GM12878 (cell line): ENCODE data around the gene CLECL1. TPM values are rescaled to one million over a fixed set of nuclear protein-coding genes. Genes with fewer than 3 reads are reported as not detected.

Experiments
- ATAC-seq: fragments of 200-7000 bp; cut with Tn5 transposase; 3 replicates; pipeline ENCODE4 v1.9.1; 2020; ENCODE audit warnings: mild to moderate bottlenecking, moderate library complexity
- BruUV-seq: library from RNA; stranded (reverse); fragments of 400-500 nt; replicated peaks from 2 replicates; lab custom pipeline; 2021; lab: Mats Ljungman, UMichigan
- CTCF ChIA-PET: fragments of 300-600 bp; sonication (Branson Sonifier 250); formaldehyde crosslinking; extraction: SDS; loops from one replicate; lab custom pipeline; 2021; ENCODE audit warnings: inconsistent platforms; lab: Yijun Ruan, JAX
- POLR2A ChIA-PET: fragments of 350-600 bp; formaldehyde crosslinking; extraction: SDS; loops from one replicate; lab custom pipeline; 2021; ENCODE audit warnings: inconsistent platforms; lab: Charles Lee
- RAD21 ChIA-PET: fragments of 300-600 bp; sonication (Branson Sonifier 250); formaldehyde crosslinking; loops from one replicate; lab custom pipeline; 2023; ENCODE audit warnings: antibody characterized with exemption; ENCODE audit not compliant: unreplicated experiment; lab: Charles Lee
- SMC1A ChIA-PET: fragments of 300-600 bp; sonication (Branson Sonifier 250); formaldehyde crosslinking; loops from one replicate; lab custom pipeline; 2023; ENCODE audit not compliant: unreplicated experiment, uncharacterized antibody; lab: Charles Lee
- DNase-seq: peaks from one replicate; pipeline ENCODE4 v3.0.0-alpha.2; 2011; ENCODE audit warnings: low read depth, low spot score
- FAIRE-seq: peaks from 3 replicates; lab custom pipeline; 2011; peaks lifted over from hg19 to GRCh38; lab: Jason Lieb, UNC
- H2AFZ ChIP-seq: 2 replicates; pipeline ENCODE4 v1.6.0; 2011; ENCODE audit warnings: low read depth, low read length, control low read depth; ENCODE audit not compliant: control insufficient read depth
- H3K27ac ChIP-seq: 2 replicates; pipeline ENCODE4 v1.5.1; 2011; ENCODE audit warnings: control low read depth; ENCODE audit not compliant: control insufficient read depth, insufficient read depth
- H3K27me3 ChIP-seq, 2 experiments: replicated peaks in 1 of 2; 2 replicates each; pipeline versions ENCODE4 v1.6.0 to v1.6.1; 2011; ENCODE audit warnings: low read length in 1 of 2; ENCODE audit not compliant: control insufficient read depth in 2 of 2, insufficient read depth in 2 of 2
- H3K36me3 ChIP-seq, 2 experiments: 2 replicates each; pipeline ENCODE4 v1.5.1; 2011; ENCODE audit warnings: low read length in 1 of 2; ENCODE audit not compliant: control insufficient read depth in 2 of 2, insufficient read depth in 2 of 2
- H3K4me1 ChIP-seq: 2 replicates; pipeline ENCODE4 v1.6.1; 2011; ENCODE audit warnings: mild to moderate bottlenecking, low read length, moderate library complexity, mixed read lengths; ENCODE audit not compliant: control insufficient read depth, insufficient read depth
- H3K4me2 ChIP-seq: 2 replicates; pipeline ENCODE4 v1.6.0; 2011; ENCODE audit warnings: control low read depth; ENCODE audit not compliant: control insufficient read depth, insufficient read depth
- H3K4me3 ChIP-seq: fragments of 200-600 bp; sonication (generic); 2 replicates; pipeline ENCODE4 v1.5.1; 2016
- H3K79me2 ChIP-seq: 2 replicates; pipeline ENCODE4 v1.6.0; 2011; ENCODE audit warnings: low read length; ENCODE audit not compliant: control insufficient read depth, insufficient read depth
- H3K9ac ChIP-seq: 2 replicates; pipeline ENCODE4 v1.8.0; 2011; ENCODE audit warnings: low read length, control low read depth, mixed read lengths; ENCODE audit not compliant: control insufficient read depth, insufficient read depth
- H3K9me3 ChIP-seq: replicated peaks from 3 replicates; pipeline ENCODE4 v1.5.1; 2011; ENCODE audit warnings: mild to moderate bottlenecking, low read length; ENCODE audit not compliant: control insufficient read depth, insufficient read depth
- H4K20me1 ChIP-seq: 2 replicates; pipeline ENCODE4 v1.6.0; 2011; ENCODE audit not compliant: control insufficient read depth, insufficient read depth
- BACH1 ChIP-seq: fragments of 450-650 bp; IDR thresholded peaks from 2 replicates; pipeline ENCODE4 v1.6.1; 2017; ENCODE audit warnings: mild to moderate bottlenecking, borderline replicate concordance
- CREB1 ChIP-seq: IDR thresholded peaks from 2 replicates; pipeline ENCODE4 v1.6.1; 2012; ENCODE audit warnings: low read depth, mild to moderate bottlenecking, inconsistent platforms
- DPF2 ChIP-seq: fragments of 450-650 bp; IDR thresholded peaks from 2 replicates; pipeline ENCODE4 v1.6.1; 2017; ENCODE audit warnings: mild to moderate bottlenecking
- EP300 ChIP-seq, 2 experiments: fragments of 150-350 bp in 1 of 2; IDR thresholded peaks; 2 replicates each; pipeline ENCODE4 v1.6.1; 2011 to 2012; ENCODE audit warnings: low read depth in 2 of 2, low read length in 2 of 2, borderline replicate concordance in 1 of 2, improper control_type of control experiment in 1 of 2, inconsistent platforms in 1 of 2; ENCODE audit not compliant: control insufficient read depth in 1 of 2
- ETV6 ChIP-seq, 2 experiments: fragments of 450-650 bp in 1 of 2; IDR thresholded peaks in 1 of 2; conservative IDR thresholded peaks in 1 of 2; 2 replicates each; pipeline ENCODE4 v1.6.1; 2014; ENCODE audit warnings: antibody characterized with exemption in 1 of 2, borderline replicate concordance in 1 of 2, low read depth in 1 of 2, mild to moderate bottlenecking in 1 of 2, moderate library complexity in 1 of 2
- HDAC6 ChIP-seq: fragments of 200-600 bp; sonication (generic); IDR thresholded peaks from one replicate; pipeline ENCODE4 v1.8.0; 2017; ENCODE audit warnings: antibody characterized with exemption; ENCODE audit not compliant: unreplicated experiment
- JUNB ChIP-seq: IDR thresholded peaks from 2 replicates; pipeline ENCODE4 v1.6.1; 2016; ENCODE audit warnings: antibody characterized with exemption, mild to moderate bottlenecking
- KDM1A ChIP-seq: fragments of 200-600 bp; sonication (generic); IDR thresholded peaks from 2 replicates; pipeline ENCODE4 v1.6.1; 2016; ENCODE audit warnings: borderline replicate concordance
- KLF5 ChIP-seq: fragments of 450-650 bp; IDR thresholded peaks from 2 replicates; pipeline ENCODE4 v1.6.1; 2014; ENCODE audit warnings: mild to moderate bottlenecking; ENCODE audit not compliant: partially characterized antibody
- MEF2A ChIP-seq: IDR thresholded peaks from 2 replicates; pipeline ENCODE4 v1.6.1; 2011; ENCODE audit warnings: low read depth, mild to moderate bottlenecking, low read length, moderate library complexity; ENCODE audit not compliant: insufficient read depth
- YY1 ChIP-seq: IDR thresholded peaks from 2 replicates; pipeline ENCODE4 v1.6.1; 2011; ENCODE audit warnings: low read depth, mild to moderate bottlenecking, low read length
- ZBTB11 ChIP-seq: fragments of 450-650 bp; formaldehyde crosslinking; IDR thresholded peaks from 2 replicates; pipeline ENCODE4 v1.5.0; 2022; ENCODE audit warnings: mild to moderate bottlenecking, missing genetic modification characterization
- ZBTB40 ChIP-seq: fragments of 450-650 bp; IDR thresholded peaks from 2 replicates; pipeline ENCODE4 v1.6.1; 2016; ENCODE audit warnings: mild to moderate bottlenecking, moderate library complexity, borderline replicate concordance
- ZNF217 ChIP-seq: fragments of 450-650 bp; IDR thresholded peaks from 2 replicates; pipeline ENCODE4 v1.6.1; 2017; ENCODE audit warnings: antibody characterized with exemption, mild to moderate bottlenecking
- ZNF24 ChIP-seq: fragments of 450-650 bp; IDR thresholded peaks from 2 replicates; pipeline ENCODE4 v1.6.1; 2017; ENCODE audit warnings: antibody characterized with exemption, mild to moderate bottlenecking
- WGBS: methylation state at CpG from one replicate; pipeline ENCODE4 v1.1.6; 2016; ENCODE audit warnings: low lambda C conversion rate; ENCODE audit not compliant: insufficient replicate concordance, insufficient coverage; ENCODE audit errors: missing lambda C conversion rate; 5-methylcytosine and 5-hydroxymethylcytosine counted together
- in situ Hi-C: fragments of 300-500 bp; cut with MboI; formaldehyde crosslinking; loops from 9 replicates; pipeline ENCODE4 v1.14.3; 2018; ENCODE audit warnings: mixed read lengths
- intact Hi-C: fragments of 100-400 bp; cut with micrococcal nuclease; formaldehyde crosslinking; loops from one replicate; pipeline ENCODE4 v1.14.2; 2022; ENCODE audit not compliant: unreplicated experiment
- polyA plus RNA-seq, 11 experiments: library from polyadenylated mRNA; depleted of rRNA in 4 of 11; unstranded in 6 of 11; stranded (reverse) in 5 of 11; fragments of >200 nt; fragmentation: Nextera tagmentation in 4 of 11; fragmentation: Illumina TruSeq in 1 of 11; extraction: Ambion mirVana in 4 of 11; extraction: Trizol in 1 of 11; gene quantifications; 1 replicate in 1 of 11; 2 replicates in 10 of 11; pipeline versions ENCODE4 v1.2.1 to v1.2.3, GENCODE V29; 2011 to 2016; ENCODE audit warnings: inconsistent platforms in 2 of 11, missing spikeins in 2 of 11, low read depth in 1 of 11
- total RNA-seq, 4 experiments: library from RNA; depleted of rRNA in 3 of 4; stranded (reverse); fragments of >200 nt in 3 of 4; fragmentation: Illumina TruSeq in 1 of 4; extraction: Trizol in 1 of 4; gene quantifications; 2 replicates each; pipeline versions ENCODE4 v1.2.1 to v1.2.3, GENCODE V29; 2013 to 2021

CLECL1 gene
- total and polyA plus RNA-seq, 10 of the 15 experiments (the other 5 are each of a cell fraction or from before 2014, with no cell fraction given): 4.6 to 56.5 (median 46.4) TPM

GRCh38 chr12:9762369-9762768, 29.5 kb upstream of the CLECL1 start (continued):
- TF ChIP-seq ZBTB11 (CRISPR knock-in tag) (no peak), KDM1A (no peak), KLF5 (no peak), HDAC6 (no peak), ZNF24 (no peak), YY1 (no peak), DPF2 (no peak)

GRCh38 chr12:9761419-9761781, 28.5 kb upstream of the CLECL1 start:
- peaks cover 18% of the 10 kb centered on the region for H3K4me1 ChIP-seq
- peak overlapping the region; percentile 53 for H3K4me2 ChIP-seq
- H3K36me3 ChIP-seq: no peaks in the 10 kb centered on the region
- peak overlapping the region; percentile 37; the same call in 1 of the 2 replicates for H3K9ac ChIP-seq
- WGBS: 0% methylated on average over 4 of the region's 4 CpGs
- H2AFZ ChIP-seq: no peak overlapping the region; the same call in 1 of the 2 replicates
- no peaks in the 10 kb centered on the region for H3K27me3 ChIP-seq
- DNase-seq: no peak
- peaks cover 38% of the 10 kb centered on the region for H3K79me2 ChIP-seq
- no peaks in the 10 kb centered on the region; the same call in 1 of the 3 replicates for H3K9me3 ChIP-seq
- ChIA-PET SMC1A (interaction anchor here (0.9 to 22.8 kb wide), 12 partner anchors 9 to 44 kb away, joined by 3 to 814 read pairs (median 4); no protein-coding TSS in a partner anchor), RAD21 (interaction anchor here (0.7 to 17.5 kb wide), 7 partner anchors 11 to 93 kb away, joined by 3 to 577 read pairs (median 4); partner anchors contain the start of gene CLEC2D), CTCF (interaction anchor here (2.1 to 19.3 kb wide), 3 partner anchors 12 to 38 kb away, joined by 10 to 835 read pairs (median 102); no protein-coding TSS in a partner anchor), POLR2A (interaction anchor here (1.1 to 1.9 kb wide), 6 partner anchors 8 to 37 kb away, joined by 3 to 7 read pairs (median 6); no protein-coding TSS in a partner anchor)
- no TSS peak for BruUV-seq
- H3K27ac ChIP-seq: peak overlapping the region; percentile 76
- in situ Hi-C loops (no loop called here), intact Hi-C loops (no loop called here)
- ATAC-seq: peak; percentile 4; the same call in 2 of the 3 replicates
- no peak for FAIRE-seq
- H4K20me1 ChIP-seq: no peaks in the 10 kb centered on the region
- peak overlapping the region; percentile 87; the same call in 1 of the 2 replicates for H3K4me3 ChIP-seq
- no peak for TF ChIP-seq MEF2A
- peak; percentile 3; the same call in 1 of the 2 replicates for TF ChIP-seq ZNF217
- TF ChIP-seq EP300 (IDR thresholded peaks at IDR 0.05; ENCODE audit: borderline replicate concordance in 1 of 2, control insufficient read depth in 1 of 2, low read depth in 2 of 2, low read length in 2 of 2): 0 out of 4 replicates have a peak, but pooled peaks of 1 of the 2 experiments have one; percentile 10
- peak; percentile 4; the same call in 1 of the 2 replicates for TF ChIP-seq JUNB
- no peak for TF ChIP-seq BACH1
- TF ChIP-seq ZBTB40: peak; percentile 8; the same call in 1 of the 2 replicates
- TF ChIP-seq CREB1: peak; percentile 7; the same call in 1 of the 2 replicates
- peak in 1 of 2 experiments; percentile 38; a peak in 1 of 4 replicates for TF ChIP-seq ETV6 (conservative IDR thresholded peaks at IDR 0.05 in 1 of 2, IDR thresholded peaks at IDR 0.05 in 1 of 2; ENCODE audit: borderline replicate concordance in 1 of 2, low read depth in 1 of 2)
